HG02852 (cell line): ENCODE measurements around the gene NAV2.

Experiments
- ATAC-seq: cut with Tn5 transposase; IDR thresholded peaks from one replicate; pipeline ENCODE4 v1.9.1; 2021; ENCODE audit warnings: mild to moderate bottlenecking, moderate library complexity; ENCODE audit not compliant: unreplicated experiment

NAV2 gene

DNA sequence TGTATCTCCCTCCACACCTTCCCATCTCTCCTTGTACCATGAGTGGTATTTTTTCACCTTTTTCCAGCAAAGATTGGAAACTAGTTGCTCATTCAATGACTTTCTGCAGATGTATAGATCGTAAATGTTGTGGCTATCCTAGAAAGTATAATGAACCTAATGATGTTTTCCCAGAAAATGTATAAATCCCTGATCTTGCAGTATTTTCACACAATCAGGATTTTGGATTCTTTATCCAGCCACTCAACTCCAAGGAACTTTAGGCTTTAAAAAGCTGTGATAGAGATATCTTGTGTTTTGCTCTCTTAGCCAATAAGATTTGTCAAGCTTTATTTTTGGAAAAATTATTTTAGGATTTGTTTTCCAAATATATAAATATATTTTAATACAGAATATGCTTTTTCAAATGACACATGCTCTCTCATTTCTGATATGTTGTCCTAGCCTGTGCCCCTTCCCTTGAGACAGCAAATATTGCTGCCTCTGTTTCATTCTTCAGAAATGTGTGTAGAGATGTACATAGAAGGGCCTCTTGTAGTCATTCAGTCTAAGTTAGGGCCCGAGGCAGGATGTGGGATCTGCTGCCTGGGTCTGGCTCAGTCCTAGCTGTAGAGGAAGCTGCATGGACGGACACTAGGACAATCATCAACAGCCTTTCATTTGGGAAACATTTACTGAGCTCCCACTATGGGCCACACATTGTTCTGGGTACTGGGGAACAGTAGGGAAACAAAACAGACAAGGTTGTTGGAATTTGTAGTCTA lies 62.4 kb downstream of the NAV2 start:
- no peak for ATAC-seq

DNA sequence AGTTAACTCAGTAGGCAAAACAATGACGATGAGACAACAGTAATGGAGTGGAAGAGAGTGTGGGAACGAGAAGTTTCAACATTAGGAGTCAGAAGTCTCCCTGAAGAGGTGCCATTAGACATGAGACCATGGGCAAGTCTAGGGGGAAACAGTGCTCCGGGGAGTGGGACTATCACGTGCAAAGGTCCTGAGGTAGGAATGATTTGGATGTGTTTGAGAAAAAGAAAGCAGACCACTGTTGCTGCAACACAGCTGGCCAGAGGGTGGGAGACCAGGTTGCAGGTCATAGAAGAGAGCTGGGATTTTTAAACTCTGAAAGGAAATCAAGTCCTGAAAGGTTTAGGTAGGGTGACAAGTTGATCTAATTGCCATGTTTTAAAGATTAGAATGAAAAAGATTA lies 63.0 kb downstream of the NAV2 start:
- no peak for ATAC-seq

DNA sequence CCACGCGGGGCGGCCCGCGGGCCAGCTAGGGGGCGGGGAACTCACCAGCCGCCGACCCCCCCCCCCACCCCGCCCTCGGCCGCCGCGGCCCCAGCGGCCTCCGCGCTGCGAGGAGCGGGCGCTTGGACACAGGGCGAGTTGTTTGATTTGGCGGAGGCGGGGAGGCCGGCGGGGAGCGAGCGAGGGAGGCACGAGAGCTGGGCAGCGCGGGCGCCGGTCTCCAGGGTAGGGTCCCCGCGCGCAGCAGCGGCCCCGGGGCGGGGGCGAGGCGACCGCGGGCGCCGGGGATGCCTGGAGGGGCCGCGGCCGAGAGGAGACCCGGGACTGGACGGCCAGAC lies 64.4 kb downstream of the NAV2 start:
- ATAC-seq, result peak; percentile 31

DNA sequence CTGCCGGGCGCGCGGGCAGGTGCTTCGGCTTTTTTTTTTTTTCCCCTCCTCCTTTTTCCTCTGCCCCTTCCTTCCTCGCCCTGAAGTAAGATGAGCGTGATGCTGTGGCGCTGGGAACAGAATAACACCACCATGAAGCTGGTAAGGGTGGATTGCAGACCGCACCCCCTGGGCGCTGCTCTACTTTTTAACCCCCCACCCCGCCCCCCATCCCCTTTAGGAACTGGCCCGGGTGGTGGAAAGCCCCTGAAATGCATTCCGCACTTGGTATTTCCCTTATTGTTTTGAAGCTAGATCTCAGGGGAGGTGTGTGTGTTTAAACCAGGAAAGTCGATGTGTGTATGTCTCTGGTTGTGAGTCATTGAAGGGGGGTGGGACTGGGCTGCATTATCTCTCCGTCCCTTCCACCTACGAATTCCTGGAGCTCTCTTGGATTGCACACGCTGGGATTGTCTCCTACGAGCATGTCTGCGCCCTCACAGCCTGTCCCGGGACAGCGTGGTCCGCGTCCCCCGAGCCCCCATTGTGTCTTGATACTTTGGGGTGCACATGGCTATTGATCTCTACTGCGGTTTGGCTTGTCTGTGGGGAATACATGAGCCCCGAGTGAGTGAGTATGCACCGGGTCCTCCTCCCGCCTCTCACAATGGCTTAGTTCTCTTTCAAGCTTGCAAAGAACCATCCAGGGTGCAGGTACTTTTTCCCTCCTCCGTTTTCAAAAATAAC lies 64.9 kb downstream of the NAV2 start:
- ATAC-seq, result peak; percentile 78

DNA sequence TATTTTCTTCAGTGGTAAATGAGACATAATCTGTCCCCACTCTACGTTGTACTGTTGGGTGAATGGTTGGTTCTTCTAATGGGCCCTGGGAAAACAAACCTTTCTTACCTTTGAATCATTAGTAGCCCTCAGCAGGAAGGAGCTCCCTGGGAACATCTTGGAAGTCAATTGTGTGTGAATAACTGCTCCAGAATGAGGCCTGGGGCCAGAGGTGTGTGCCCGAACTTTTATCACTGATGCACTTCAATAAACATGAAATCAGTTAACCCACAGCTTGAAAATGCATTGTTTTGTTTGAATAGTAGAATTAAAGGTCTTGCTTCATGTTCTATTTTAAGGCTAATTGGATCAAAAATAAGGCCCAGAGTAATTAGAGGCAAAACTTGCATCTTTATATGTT lies 67.1 kb downstream of the NAV2 start:
- ATAC-seq, result no peak

DNA sequence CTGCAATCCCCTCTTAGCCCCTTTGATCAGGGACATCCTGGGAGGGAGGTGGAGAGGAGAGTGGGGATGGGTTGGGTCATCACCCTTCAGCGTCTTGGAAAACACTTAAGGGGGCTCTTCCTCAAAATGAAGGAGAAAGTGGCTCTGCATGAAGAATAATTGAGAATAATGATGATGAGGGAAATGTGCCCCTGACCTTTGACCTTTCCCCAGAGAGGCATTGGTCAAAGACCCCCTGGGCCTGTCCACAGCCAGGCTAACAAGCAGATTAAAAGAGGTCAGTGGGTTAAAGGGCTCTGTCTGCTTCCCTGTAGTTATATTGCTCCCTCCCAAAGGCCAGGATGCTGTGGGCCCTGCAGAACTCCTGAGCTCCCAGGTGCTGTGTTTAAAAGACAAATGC lies 68.7 kb downstream of the NAV2 start:
- ATAC-seq, result no peak

DNA sequence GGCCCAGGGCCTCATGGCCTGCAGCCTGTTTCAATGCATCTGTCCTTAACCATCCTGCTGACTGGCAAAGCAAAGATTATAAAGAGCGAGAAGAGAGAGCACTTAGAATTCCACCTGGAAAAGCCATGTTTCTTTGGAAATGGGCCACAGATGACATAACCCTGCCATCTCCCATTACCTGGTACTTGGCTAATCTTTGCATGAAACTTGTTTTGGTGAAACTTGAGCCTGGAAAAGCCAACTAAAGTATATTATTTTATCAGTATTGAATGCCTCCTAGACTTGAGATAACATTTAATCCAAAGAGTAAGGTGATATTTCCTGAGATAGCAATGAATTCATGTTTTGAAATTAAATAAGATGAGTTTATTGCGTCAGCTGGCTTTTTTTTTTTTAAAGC lies 72.6 kb downstream of the NAV2 start:
- no peak for ATAC-seq

DNA sequence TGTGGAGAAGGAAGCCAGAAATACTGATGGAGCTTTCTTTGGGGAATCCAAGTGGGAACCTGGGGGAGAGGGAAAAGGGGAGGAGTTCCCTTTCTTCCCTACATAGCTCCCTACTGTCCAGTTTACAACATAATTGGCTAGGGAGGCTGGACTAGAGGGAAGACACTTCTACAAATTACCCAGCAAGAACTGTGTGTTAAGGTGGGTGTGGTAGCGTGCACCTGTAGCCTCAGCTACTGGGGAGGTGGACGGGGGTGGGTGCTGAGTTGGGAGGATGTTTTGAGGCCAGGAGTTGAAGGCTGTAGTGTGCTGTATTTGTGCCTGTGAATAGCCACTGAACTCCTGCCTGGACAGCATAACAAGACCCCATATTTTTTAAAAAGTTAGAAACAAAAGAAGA lies 74.0 kb downstream of the NAV2 start:
- ATAC-seq, result no peak

DNA sequence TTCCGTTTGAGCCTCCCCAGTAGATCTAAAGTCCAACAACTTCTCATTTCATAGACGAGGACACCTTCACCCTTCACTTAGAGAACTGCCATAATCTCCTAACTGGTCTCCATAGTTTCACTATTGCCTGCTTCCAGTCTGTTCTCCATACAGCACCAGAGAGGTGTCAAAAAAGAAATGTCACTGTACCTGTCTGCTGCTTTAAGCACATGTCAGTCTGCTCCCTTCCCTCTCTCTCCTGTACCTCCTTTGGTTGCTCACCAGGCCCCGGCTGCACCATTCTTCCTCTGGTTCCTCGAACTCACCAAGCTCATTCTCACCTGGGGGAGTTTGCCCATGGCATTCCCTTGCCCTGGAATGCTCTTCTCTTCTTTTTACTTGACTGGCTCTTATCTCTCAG lies 75.8 kb downstream of the NAV2 start:
- ATAC-seq, result no peak

DNA sequence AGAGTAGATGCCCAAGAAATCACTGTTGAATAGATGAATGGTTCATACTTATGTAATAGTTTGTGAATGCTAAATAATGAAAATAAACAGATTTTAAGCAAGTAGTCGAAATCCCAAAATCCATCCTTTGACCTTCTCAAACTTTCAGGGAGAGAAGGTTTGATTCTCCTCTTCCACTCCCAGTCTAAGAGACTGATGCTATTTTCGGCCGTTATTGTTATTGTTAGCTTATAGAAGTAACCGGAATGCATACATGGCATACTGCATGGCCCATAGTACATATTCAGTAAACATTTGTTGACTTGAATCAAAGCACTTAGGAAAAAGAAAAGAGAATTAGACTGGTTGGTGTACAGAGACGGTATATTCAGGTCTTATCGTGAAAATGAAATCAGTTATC lies 76.6 kb downstream of the NAV2 start:
- no peak for ATAC-seq

DNA sequence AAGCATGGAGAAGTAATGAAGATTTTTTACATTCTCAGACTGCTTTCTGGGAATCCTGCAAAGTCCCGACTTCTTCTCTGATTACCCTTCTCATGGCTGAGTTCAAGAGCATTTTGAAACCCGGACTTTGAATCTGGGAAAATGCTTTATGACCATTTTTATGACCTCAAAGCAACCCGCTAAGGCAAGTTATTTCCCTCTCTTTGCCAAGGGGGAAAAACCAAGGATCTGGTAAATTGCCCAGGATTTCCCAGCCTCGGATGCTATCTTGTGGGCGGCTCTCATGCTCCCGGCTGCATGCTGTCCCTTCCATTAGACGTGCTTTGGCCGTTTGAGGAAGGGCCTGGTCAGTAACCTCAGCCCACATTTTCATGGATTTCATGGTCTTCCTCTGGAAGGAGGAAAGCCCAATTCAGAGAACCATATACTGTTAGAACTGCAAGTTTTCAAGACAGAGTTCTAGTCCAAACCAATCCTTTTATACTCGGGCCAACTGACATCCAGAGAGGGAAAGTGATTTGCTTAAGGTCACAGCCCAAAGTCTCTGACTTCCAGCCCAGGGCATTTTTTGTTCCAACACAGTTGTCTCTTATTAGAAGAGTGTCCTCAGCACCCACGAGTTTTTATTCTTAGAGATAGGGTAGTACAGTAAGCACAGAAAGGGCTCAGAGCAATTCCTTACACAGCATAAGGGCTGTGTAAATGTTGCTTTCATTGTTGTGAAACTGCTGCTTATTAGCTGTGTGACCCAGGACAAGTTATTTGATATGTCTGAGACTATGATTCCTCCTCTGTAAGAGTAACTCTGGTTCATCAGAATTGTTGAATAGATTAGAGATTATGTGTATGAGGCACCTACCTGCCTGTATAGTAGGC lies 77.4 kb downstream of the NAV2 start:
- no peak for ATAC-seq

DNA sequence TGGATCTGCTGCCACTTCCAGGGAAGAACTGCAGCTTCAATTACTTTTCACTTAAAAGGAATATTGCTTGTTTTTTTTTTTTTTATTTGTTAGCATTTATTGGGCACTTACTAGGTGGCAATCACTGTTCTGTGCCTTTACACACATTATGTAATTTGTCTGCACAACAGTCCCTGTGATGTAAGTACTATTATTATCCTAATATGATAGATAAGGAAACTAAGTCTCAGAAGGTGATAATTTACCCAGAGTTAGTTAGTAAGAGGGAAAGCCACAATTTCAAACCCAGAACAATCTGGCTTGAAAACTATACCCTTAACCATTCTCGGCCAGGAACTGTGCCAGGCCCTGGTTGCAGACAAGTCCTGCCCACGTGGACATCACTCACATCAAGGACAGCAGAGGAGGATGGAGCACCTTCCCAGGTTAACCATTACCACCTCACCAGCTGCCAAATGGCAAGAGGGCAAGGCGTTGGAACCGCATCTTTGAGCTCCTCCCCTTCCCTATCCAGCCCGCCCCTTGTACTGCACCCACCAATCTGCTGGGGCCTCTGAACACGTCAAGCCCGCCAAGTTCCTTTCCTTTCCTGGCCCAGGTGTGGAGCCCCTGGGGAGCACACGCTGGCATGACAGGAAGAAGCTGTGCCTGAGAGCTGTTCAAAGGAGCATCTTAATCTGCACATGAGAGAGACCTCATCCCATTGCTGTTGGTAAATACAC lies 78.4 kb downstream of the NAV2 start:
- ATAC-seq, result no peak

DNA sequence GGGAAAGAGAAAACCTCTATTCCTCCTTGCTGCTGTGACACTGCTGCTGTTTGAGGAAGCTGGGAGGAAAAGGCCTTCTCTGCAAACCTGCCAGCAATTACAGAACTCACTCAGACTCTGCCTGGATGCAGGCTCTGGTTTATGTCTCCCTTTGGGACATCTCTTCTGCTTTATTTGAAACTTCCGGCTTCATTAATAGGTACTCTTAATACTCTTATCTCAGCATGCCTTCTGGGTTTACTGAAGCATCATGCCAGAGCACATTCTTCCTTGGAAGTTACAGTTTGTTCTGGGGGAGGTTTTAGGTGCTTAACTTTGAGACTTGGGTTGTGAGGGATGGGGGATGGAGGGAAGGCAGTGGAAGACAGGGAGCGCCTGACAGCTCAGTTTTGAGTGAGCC lies 79.9 kb downstream of the NAV2 start:
- no peak for ATAC-seq

DNA sequence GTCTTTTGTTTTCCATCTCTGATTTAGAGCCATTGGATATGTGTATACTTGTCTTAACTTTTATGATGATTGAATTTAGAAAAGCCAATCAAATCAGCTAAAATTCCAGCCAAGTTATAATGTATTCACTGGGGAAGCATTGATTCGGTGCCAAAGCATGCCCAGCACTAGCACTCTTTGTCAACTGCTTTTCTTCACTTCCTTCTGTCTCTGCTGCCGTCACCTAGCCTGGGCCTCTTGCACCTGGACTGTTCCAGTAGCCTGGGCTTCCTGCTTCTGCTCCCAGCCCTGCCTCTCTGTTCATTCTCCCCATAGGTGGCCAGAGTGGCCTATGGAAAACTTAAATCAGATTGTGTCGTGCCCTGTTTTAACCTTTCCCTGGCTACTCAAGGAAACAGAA lies 80.7 kb downstream of the NAV2 start:
- ATAC-seq, result no peak

DNA sequence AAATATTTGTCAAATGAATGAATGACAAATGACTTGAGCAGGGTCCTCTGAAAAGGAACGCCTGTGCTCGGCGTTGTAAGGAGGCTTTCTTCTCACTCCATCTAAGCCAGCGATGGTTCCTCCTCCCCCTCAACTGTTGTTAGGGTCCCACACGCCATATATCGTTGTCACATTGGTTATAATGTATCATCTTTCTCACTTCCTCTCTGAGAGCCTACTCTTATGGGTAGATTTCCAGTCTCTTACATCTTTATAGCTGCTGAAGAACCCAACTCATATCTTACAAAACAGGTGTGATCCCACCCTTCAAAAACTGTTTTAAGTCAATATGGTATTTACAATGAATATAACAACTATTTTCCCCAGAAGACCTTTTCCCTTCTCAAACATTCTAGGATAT lies 81.5 kb downstream of the NAV2 start:
- ATAC-seq, result no peak

DNA sequence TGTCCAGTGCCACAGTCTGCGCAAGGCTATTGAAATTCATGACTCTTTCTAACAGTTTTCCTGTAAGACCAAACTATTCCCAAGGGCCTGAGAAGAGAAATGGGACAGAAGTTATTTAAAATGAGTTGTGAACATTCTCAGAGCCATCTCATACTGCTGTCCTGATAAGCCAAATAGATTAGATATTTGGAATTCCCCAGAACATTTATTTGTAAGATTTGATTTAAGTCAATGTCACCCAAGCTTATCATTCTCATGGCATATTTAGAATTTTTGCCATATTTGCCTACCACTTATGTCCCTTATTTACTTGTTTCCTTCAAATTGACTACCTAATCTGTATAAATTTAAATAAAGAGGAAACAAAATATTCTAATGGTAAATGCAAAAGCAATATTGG lies 82.4 kb downstream of the NAV2 start:
- no peak for ATAC-seq

DNA sequence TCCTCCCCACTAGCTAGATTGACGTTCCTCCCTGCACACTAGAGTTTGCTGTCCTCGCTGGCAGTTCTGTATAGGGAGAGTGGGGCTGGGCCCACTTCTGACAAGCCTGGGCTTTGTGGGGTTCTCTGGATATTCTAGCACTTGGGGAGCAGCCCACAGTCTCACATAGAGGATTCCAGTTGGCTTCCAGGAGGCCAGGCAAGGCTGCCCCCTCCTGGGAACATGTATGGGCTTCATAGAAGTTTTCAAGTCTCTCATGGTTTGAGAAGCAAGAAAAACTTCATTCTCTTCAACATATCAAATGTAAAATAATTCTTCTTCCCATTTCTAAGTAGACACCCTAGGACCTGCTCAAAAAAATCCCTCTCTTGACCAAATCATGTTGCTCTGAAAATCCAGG lies 87.5 kb downstream of the NAV2 start:
- ATAC-seq, result no peak

DNA sequence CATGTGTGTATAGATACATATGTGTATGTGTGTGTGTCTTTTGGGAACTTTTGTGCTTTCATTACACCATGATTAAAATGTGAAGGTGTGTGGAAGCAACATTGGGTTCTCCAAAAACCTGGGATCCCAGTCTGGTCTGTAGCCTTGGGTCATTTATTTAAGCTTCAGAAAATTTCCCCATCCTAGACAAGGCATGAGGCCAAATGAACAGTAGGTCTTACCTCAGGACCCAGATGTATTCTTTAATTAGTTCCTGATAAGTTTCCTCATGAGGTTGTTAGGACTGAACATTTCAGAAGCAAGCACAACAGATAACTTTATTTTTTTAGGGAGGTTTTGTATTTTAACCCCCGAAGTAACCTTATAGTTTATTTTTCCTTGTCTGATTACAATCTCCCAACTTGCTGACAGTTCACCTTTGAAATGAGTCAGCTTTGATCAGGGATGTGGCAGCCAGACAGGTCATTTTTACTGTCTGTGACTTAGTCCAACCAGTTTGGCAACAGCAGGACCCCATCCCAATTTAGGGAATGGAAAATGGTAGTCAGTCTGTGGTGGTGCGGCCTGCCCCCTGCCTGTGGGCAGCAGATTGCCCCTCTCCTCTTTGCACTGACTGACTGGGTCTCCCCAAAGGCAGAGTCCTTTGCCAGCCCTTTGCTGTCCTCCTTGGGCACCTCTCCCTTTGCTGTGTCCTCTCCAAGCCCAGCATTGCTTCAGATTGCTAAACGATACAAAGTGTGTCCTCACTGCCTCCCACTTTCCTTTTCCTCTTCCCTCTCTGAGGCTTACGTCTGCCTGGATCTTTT lies 88.3 kb downstream of the NAV2 start:
- ATAC-seq, result no peak

DNA sequence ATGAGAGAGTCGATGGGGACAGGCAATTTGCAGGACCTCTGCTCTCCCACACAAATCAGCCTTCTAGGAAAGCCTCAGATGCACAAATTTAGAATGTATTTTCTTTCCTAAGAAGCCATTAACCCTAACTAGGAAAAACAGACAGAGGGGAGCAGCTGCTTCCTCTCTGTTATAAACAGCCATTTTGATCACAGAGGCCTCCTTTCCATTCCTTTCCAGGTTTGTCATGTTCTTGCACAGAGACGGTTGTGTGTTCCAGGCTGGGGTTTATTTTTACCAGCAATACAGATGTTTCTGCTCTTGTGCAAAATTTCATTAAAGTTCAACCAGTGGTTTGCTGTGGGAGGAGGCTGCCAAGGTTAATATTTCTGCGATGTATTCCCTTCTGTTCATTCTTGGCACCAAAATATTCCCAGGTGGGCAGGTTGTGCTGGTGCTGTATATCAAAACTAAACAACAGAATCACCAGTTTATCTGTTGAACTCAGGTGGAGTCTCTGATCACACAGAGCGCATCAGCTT lies 90.2 kb downstream of the NAV2 start:
- no peak for ATAC-seq

DNA sequence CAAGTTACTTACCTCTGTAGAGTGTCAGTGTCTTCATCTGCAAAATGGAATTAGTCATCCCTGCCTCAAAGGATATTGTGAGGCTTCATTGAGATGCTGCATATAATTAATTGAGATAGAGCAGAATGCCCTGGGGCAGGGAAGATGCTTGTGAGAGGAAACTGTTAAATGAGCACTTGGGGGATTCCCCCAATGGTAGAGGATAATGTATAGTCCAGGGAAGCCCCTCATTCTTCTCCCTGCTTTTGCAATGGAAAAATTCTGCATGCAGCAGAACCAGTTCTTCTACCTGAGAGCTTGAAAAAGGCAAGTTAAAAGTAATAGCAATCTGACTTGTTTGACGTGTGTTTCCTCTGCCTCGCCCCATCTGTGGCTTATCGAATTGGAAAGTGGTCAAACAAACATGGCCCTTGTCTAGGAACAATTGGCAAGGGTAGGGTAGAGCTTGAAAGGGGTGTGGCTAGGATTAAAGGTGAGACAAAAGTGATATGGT lies 90.9 kb downstream of the NAV2 start:
- ATAC-seq, result no peak
